Stimulated activated CD8-positive, alpha-beta memory T cell treated with anti-CD3 and anti-CD28 coated beads, Interleukin-15, amount 100 ng/mL, for 1 hour (primary cell): Measurements from ENCODE around the gene GADD45G.

ENCODE experiments used
- DNase-seq: peaks from one replicate; pipeline ENCODE4 v3.0.0-alpha.2; 2020; ENCODE audit warnings: low read depth

GADD45G gene

GRCh38 chr9:89592963-89593726 is 11.7 kb upstream of the GADD45G start:
- DNase-seq: no peak

- DNase-seq: no peak
Measured at GRCh38 chr9:89593727-89594427, 10.9 kb upstream of the GADD45G start.

- DNase-seq: no peak
Measured at GRCh38 chr9:89594811-89595550, 9.8 kb upstream of the GADD45G start.

GRCh38 chr9:89595646-89596045 is 9.2 kb upstream of the GADD45G start:
- DNase-seq: no peak

- DNase-seq: no peak
Measured at GRCh38 chr9:89596937-89597555, 7.8 kb upstream of the GADD45G start.

- no peak for DNase-seq
Measured at GRCh38 chr9:89597711-89598362, 7.0 kb upstream of the GADD45G start.

- no peak for DNase-seq
Measured at GRCh38 chr9:89598363-89598713, 6.5 kb upstream of the GADD45G start.

GRCh38 chr9:89598926-89599325 is 5.9 kb upstream of the GADD45G start:
- DNase-seq: no peak

- DNase-seq: no peak
Measured at GRCh38 chr9:89600831-89601230, 4.0 kb upstream of the GADD45G start.

- no peak for DNase-seq
Measured at GRCh38 chr9:89601306-89601705, 3.5 kb upstream of the GADD45G start.

GRCh38 chr9:89601856-89602562 is 2.8 kb upstream of the GADD45G start:
- no peak for DNase-seq

- DNase-seq: peak; percentile 82
Measured at GRCh38 chr9:89602978-89603766, 1.6 kb upstream of the GADD45G start.

GRCh38 chr9:89603767-89604665 is 796 bp upstream of the GADD45G start:
- no peak for DNase-seq

GRCh38 chr9:89605465-89606048 is 745 bp downstream of the GADD45G start:
- DNase-seq: no peak

- DNase-seq: no peak
Measured at GRCh38 chr9:89606049-89606623, 1.3 kb downstream of the GADD45G start.

- no peak for DNase-seq
Measured at GRCh38 chr9:89606624-89607311, 2.0 kb downstream of the GADD45G start.

- DNase-seq: no peak
Measured at GRCh38 chr9:89608641-89609335, 4.0 kb downstream of the GADD45G start.
